ENCODE results near the gene HCFC1R1. TPM values are rescaled to one million over a fixed set of nuclear protein-coding genes. Genes with fewer than 3 reads are reported as not detected.
"Not testable (repeated sequence)": the region's sequence is repeated elsewhere in the genome, so short reads cannot be mapped to it uniquely, and the experiment has no call there.

Gene HCFC1R1
- total and polyA plus RNA-seq, 12 donors = 29.7 to 609 (median 63.5) TPM

DNA sequence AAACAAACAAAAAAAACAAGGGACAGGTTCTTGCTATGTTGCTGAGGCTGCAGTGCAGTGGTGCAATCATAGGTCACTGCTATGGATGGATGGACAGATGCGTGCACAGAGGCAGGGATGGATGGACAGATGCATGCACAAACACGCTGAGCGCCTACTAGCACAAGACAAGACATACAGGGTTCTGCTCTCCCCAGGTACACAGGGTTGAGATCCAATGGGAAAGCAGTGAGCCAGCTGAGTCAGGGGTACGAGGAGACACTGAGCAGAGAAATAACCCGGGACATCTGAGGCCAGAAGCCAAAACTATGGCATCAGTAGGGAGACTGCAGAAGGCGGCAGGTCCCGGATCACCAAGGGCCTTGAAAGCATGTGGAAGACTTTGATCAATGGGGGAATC is 47.9 kb upstream of the HCFC1R1 start:
- no peak overlapping the region for H3K27ac ChIP-seq
- no peaks in the 10 kb centered on the region for H3K9me3 ChIP-seq (replicated peaks in 1 of 3)
- no peak overlapping the region for H3K4me3 ChIP-seq
- intact Hi-C loops (cut with DNase I) = loop anchor here in 1 of 2 donors (10.0 kb wide), 1 partner anchor 267 kb away; no protein-coding TSS in a partner anchor
- WGBS, 4 donors = 82 to 92% (median 87%) methylated on average over 7 of the region's 7 CpGs
- no peaks in the 10 kb centered on the region for H3K27me3 ChIP-seq
- DNase-seq = no peak
- H3K36me3 ChIP-seq (replicated peaks in 1 of 2) = no peaks in the 10 kb centered on the region
- no peak for TF ChIP-seq POLR2A (IDR thresholded peaks at IDR 0.05)
- TF ChIP-seq, protein P1, sequence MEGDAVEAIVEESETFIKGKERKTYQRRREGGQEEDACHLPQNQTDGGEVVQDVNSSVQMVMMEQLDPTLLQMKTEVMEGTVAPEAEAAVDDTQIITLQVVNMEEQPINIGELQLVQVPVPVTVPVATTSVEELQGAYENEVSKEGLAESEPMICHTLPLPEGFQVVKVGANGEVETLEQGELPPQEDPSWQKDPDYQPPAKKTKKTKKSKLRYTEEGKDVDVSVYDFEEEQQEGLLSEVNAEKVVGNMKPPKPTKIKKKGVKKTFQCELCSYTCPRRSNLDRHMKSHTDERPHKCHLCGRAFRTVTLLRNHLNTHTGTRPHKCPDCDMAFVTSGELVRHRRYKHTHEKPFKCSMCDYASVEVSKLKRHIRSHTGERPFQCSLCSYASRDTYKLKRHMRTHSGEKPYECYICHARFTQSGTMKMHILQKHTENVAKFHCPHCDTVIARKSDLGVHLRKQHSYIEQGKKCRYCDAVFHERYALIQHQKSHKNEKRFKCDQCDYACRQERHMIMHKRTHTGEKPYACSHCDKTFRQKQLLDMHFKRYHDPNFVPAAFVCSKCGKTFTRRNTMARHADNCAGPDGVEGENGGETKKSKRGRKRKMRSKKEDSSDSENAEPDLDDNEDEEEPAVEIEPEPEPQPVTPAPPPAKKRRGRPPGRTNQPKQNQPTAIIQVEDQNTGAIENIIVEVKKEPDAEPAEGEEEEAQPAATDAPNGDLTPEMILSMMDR (IDR thresholded peaks at IDR 0.05) = no peak
- H3K4me1 ChIP-seq (replicated peaks in 1 of 2) = no peaks in the 10 kb centered on the region

DNA sequence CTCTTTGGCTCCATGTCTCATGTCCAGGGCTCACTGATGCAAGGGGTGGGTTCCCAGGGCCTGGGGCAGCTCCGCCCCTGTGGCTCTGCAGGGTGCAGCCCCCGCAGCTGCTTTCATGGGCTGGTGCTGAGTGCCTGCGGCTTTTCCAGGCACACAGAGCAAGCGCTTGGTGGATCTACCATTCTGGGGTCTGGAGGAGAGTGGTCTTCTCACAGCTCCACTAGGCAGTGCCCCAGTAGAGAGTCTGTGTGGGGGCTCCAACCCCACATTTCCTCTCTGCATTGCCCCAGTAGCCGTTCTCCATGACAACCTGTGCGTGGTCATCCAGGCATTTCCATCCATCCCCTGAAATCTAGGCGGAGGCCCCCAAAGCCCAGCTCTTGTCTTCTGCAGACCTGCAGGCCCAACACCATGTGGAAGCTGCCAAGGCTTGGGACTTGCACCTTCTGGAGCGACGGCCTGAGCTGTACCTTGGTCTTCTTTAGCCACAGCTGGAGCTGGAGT is 46.9 kb upstream of the HCFC1R1 start:
- H3K4me1 ChIP-seq (replicated peaks in 1 of 2) = peaks cover 0 to 1% of the 10 kb centered on the region in 2 donors
- WGBS, 4 donors = 80 to 94% (median 91%) methylated on average over 5 to 9 of the region's 9 CpGs
- no peaks in the 10 kb centered on the region for H3K9me3 ChIP-seq (replicated peaks in 1 of 3)
- no peak for DNase-seq
- TF ChIP-seq POLR2A (IDR thresholded peaks at IDR 0.05) = no peak
- TF ChIP-seq, protein P1 (IDR thresholded peaks at IDR 0.05) = no peak
- no peaks in the 10 kb centered on the region for H3K27me3 ChIP-seq
- H3K27ac ChIP-seq = no peak overlapping the region
- intact Hi-C loops (cut with DNase I) = loop anchor here in 1 of 2 donors (10.0 kb wide), 1 partner anchor 266 kb away; no protein-coding TSS in a partner anchor
- no peaks in the 10 kb centered on the region for H3K36me3 ChIP-seq (replicated peaks in 1 of 2)
- no peak overlapping the region for H3K4me3 ChIP-seq

DNA sequence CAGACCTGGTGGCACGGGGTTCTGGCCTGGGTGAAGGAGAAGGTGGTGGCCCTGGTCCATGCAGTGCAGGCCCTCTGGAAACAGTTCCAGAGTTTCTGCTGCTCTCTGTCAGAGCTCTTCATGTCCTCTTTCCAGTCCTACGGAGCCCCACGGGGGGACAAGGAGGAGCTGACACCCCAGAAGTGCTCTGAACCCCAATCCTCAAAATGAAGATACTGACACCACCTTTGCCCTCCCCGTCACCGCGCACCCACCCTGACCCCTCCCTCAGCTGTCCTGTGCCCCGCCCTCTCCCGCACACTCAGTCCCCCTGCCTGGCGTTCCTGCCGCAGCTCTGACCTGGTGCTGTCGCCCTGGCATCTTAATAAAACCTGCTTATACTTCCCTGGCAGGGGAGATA is 45.4 kb upstream of the HCFC1R1 start:
- DNase-seq; H3K36me3 ChIP-seq (replicated peaks in 1 of 2); H3K4me3 ChIP-seq; H3K27me3 ChIP-seq; H3K27ac ChIP-seq; H3K9me3 ChIP-seq (replicated peaks in 1 of 3); intact Hi-C loops (cut with DNase I): not testable (repeated sequence)
- peaks cover 0 to 12% of the 10 kb centered on the region in 2 donors for H3K4me1 ChIP-seq (replicated peaks in 1 of 2)
- WGBS, 4 donors = 85 to 90% (median 88%) methylated on average over 8 to 10 of the region's 11 CpGs

DNA sequence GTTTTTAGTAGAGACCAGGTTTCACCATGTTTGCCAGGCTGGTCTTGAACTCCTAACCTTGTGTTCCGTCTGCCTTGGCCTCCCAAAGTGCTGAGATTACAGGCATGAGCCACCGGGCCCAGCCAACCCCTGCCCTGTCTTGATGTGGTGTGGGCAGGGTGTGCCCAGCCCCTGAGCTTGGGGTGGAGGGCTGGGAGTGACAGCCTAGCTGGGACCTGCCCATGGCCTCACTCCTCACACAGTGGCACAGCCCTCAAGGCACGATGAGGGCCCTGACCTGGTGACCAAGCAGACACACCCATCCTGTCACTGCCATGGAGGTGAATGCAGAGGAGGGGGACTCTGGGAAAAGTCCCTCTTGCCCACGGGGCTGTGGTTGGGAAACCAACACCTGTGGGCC is 44.7 kb upstream of the HCFC1R1 start:
- no peaks in the 10 kb centered on the region for H3K9me3 ChIP-seq (replicated peaks in 1 of 3)
- intact Hi-C loops (cut with DNase I) = no loop called here
- H3K36me3 ChIP-seq (replicated peaks in 1 of 2) = no peaks in the 10 kb centered on the region
- WGBS, 4 donors = 62 to 72% (median 63%) methylated on average over 2 to 4 of the region's 4 CpGs
- no peak overlapping the region for H3K4me3 ChIP-seq
- no peak for DNase-seq
- H3K27me3 ChIP-seq = no peaks in the 10 kb centered on the region
- TF ChIP-seq POLR2A (IDR thresholded peaks at IDR 0.05) = no peak
- TF ChIP-seq, protein P1 (IDR thresholded peaks at IDR 0.05) = no peak
- H3K4me1 ChIP-seq (replicated peaks in 1 of 2) = peaks cover 0 to 12% of the 10 kb centered on the region in 2 donors
- no peak overlapping the region for H3K27ac ChIP-seq

DNA sequence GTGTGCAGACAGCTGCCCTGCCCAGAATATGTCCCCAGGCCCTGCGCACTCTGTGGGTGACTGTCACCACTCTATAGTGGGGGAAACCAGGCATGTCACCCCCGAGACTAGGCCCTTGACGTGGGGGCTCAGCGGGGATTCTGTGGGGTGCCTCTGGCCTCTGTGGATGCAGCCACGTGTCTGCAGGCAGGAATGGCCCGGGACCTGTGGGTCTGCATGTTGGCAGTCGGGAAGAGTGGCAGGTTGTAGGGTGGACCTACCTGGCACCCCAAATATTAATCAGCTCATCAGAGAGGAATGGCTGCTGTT is 42.7 kb upstream of the HCFC1R1 start:
- WGBS, 4 donors = 89 to 100% (median 94%) methylated on average over 4 to 7 of the region's 7 CpGs
- no peaks in the 10 kb centered on the region for H3K9me3 ChIP-seq (replicated peaks in 1 of 3)
- TF ChIP-seq, protein P1 (IDR thresholded peaks at IDR 0.05) = no peak
- TF ChIP-seq POLR2A (IDR thresholded peaks at IDR 0.05) = no peak
- no peak overlapping the region for H3K27ac ChIP-seq
- no peak for DNase-seq
- no peaks in the 10 kb centered on the region for H3K27me3 ChIP-seq
- H3K4me3 ChIP-seq = peak overlapping the region in 1 of 4 donors; percentile 16
- intact Hi-C loops (cut with DNase I) = no loop called here
- H3K36me3 ChIP-seq (replicated peaks in 1 of 2) = no peaks in the 10 kb centered on the region
- H3K4me1 ChIP-seq (replicated peaks in 1 of 2) = peaks cover 0 to 12% of the 10 kb centered on the region in 2 donors

All from adrenal gland (tissue), 12 donors.